Keratinocyte (primary cell): ENCODE measurements around the gene EXOC4.

ENCODE experiments used
- EZH2 ChIP-seq: IDR thresholded peaks from one replicate; pipeline ENCODE4 v1.6.1; 2012; ENCODE audit warnings: inconsistent platforms, mild to moderate bottlenecking, low read length, moderate library complexity
- TF ChIP-seq, protein P1 (sequence below), 3 experiments: IDR thresholded peaks in 1 of 3; conservative IDR thresholded peaks in 1 of 3; optimal IDR thresholded peaks in 1 of 3; 2 replicates in 2 of 3; 3 replicates in 1 of 3; pipeline versions ENCODE3 to v1.5.1; 2011; ENCODE audit warnings: low read length in 3 of 3, mild to moderate bottlenecking in 3 of 3, moderate library complexity in 2 of 3, control low read depth in 1 of 3, inconsistent platforms in 1 of 3; ENCODE audit not compliant: insufficient read depth in 2 of 3; ENCODE audit errors: extremely low read depth in 1 of 3

DNA sequence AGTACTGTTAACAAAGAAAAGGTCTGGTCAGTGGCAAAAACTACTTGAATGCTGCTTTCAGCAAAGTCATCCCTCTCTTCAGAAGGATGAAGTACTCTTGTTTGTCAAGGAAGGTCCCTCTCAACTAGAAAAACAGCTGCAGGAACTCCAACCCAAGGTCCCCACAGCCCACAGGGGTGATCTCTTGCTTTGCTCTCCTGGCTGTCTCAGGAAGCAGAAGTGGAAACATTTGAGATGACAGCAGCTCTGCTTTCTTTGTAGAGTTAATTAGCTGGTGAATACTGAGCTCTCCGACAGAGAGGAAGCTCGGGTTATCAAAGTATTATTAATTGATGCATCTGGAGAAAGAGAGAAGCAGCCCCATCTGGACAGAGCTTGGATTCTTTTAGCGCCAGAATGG, 848.8 kb downstream of the EXOC4 start:
- TF ChIP-seq, protein P1, sequence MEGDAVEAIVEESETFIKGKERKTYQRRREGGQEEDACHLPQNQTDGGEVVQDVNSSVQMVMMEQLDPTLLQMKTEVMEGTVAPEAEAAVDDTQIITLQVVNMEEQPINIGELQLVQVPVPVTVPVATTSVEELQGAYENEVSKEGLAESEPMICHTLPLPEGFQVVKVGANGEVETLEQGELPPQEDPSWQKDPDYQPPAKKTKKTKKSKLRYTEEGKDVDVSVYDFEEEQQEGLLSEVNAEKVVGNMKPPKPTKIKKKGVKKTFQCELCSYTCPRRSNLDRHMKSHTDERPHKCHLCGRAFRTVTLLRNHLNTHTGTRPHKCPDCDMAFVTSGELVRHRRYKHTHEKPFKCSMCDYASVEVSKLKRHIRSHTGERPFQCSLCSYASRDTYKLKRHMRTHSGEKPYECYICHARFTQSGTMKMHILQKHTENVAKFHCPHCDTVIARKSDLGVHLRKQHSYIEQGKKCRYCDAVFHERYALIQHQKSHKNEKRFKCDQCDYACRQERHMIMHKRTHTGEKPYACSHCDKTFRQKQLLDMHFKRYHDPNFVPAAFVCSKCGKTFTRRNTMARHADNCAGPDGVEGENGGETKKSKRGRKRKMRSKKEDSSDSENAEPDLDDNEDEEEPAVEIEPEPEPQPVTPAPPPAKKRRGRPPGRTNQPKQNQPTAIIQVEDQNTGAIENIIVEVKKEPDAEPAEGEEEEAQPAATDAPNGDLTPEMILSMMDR (optimal IDR thresholded peaks at IDR 0.05 in 1 of 3, IDR thresholded peaks at IDR 0.05 in 1 of 3, conservative IDR thresholded peaks at IDR 0.05 in 1 of 3; ENCODE audit: extremely low read depth in 1 of 3, insufficient read depth in 2 of 3, low read length in 3 of 3): no peak
- TF ChIP-seq EZH2: no peak
